IMR-90 (cell line): ENCODE results near the gene OPALIN. TPM values are rescaled to one million over a fixed set of nuclear protein-coding genes. Genes with fewer than 3 reads are reported as not detected.

ENCODE experiments used
- ATAC-seq: fragments of 200-7000 bp; cut with Tn5 transposase; 2 replicates; pipeline ENCODE4 v1.9.1; 2020; ENCODE audit warnings: low read depth, mild to moderate bottlenecking, moderate library complexity
- BruUV-seq: library from RNA; stranded (reverse); fragments of 400-500 nt; replicated peaks from 2 replicates; lab custom pipeline; 2021; lab: Mats Ljungman, UMichigan
- CTCF ChIA-PET: fragments of 300-600 bp; formaldehyde crosslinking; extraction: SDS; loops from one replicate; lab custom pipeline; 2021; ENCODE audit warnings: antibody characterized with exemption; lab: Yijun Ruan, JAX
- POLR2A ChIA-PET: fragments of 300-600 bp; sonication (Branson Sonifier 250); formaldehyde crosslinking; loops from one replicate; lab custom pipeline; 2022; ENCODE audit warnings: antibody characterized with exemption; ENCODE audit not compliant: unreplicated experiment; lab: Charles Lee
- DNase-seq: peaks from one replicate; pipeline ENCODE4 v3.0.0; 2013
- H2AFZ ChIP-seq: replicated peaks from 2 replicates; pipeline ENCODE3; 2013; ENCODE audit warnings: low read length, mild to moderate bottlenecking; ENCODE audit not compliant: poor library complexity
- H2AK5ac ChIP-seq: 2 replicates; pipeline ENCODE4 v1.6.1; 2013; ENCODE audit warnings: low read depth, low read length, inconsistent platforms
- H2AK9ac ChIP-seq: replicated peaks from 2 replicates; pipeline ENCODE3; 2013; ENCODE audit warnings: mild to moderate bottlenecking, low read depth, low read length, moderate library complexity; ENCODE audit not compliant: poor library complexity
- H2BK120ac ChIP-seq: 2 replicates; pipeline ENCODE4 v1.6.1; 2013; ENCODE audit warnings: low read depth, low read length, inconsistent platforms
- H2BK15ac ChIP-seq: 3 replicates; pipeline ENCODE4 v1.6.1; 2013; ENCODE audit warnings: low read depth, low read length, inconsistent platforms
- H2BK20ac ChIP-seq: 2 replicates; pipeline ENCODE4 v1.6.1; 2013; ENCODE audit warnings: low read depth, mild to moderate bottlenecking, inconsistent platforms, low read length, moderate library complexity
- H2BK5ac ChIP-seq: 2 replicates; pipeline ENCODE4 v1.6.1; 2013; ENCODE audit warnings: mild to moderate bottlenecking, low read depth, low read length, inconsistent platforms; ENCODE audit not compliant: poor library complexity, severe bottlenecking
- H3K14ac ChIP-seq: replicated peaks from 2 replicates; pipeline ENCODE4 v1.6.1; 2013; ENCODE audit warnings: low read depth, low read length, inconsistent platforms
- H3K18ac ChIP-seq: 2 replicates; pipeline ENCODE4 v1.6.1; 2013; ENCODE audit warnings: low read depth, low read length, control low read depth
- H3K23ac ChIP-seq: 2 replicates; pipeline ENCODE4 v1.6.1; 2013; ENCODE audit warnings: low read depth, low read length, inconsistent platforms
- H3K27ac ChIP-seq: 2 replicates; pipeline ENCODE4 v1.5.1; 2013; ENCODE audit warnings: mild to moderate bottlenecking, control low read depth, low read length; ENCODE audit not compliant: insufficient read depth
- H3K27me3 ChIP-seq: 2 replicates; pipeline ENCODE4 v1.6.1; 2013; ENCODE audit warnings: low read length; ENCODE audit not compliant: control insufficient read depth, insufficient read depth
- H3K36me3 ChIP-seq: 2 replicates; pipeline ENCODE4 v1.6.1; 2013; ENCODE audit warnings: low read length, mixed read lengths; ENCODE audit not compliant: control insufficient read depth, insufficient read depth
- H3K4ac ChIP-seq: 2 replicates; pipeline ENCODE4 v1.6.1; 2013; ENCODE audit warnings: low read depth, low read length, inconsistent platforms
- H3K4me1 ChIP-seq: 2 replicates; pipeline ENCODE4 v1.6.1; 2013; ENCODE audit warnings: low read length, mixed read lengths; ENCODE audit not compliant: control insufficient read depth, insufficient read depth
- H3K4me2 ChIP-seq: 2 replicates; pipeline ENCODE4 v1.6.1; 2013; ENCODE audit warnings: low read depth, mild to moderate bottlenecking, control low read depth, low read length, moderate library complexity
- H3K4me3 ChIP-seq: 2 replicates; pipeline ENCODE4 v1.5.1; 2013; ENCODE audit warnings: low read depth, mild to moderate bottlenecking, control low read depth, low read length, moderate library complexity; ENCODE audit not compliant: insufficient read depth
- H3K56ac ChIP-seq: 2 replicates; pipeline ENCODE4 v1.6.1; 2013; ENCODE audit warnings: low read length, inconsistent platforms; ENCODE audit not compliant: insufficient read depth; ENCODE audit errors: extremely low read depth
- H3K79me1 ChIP-seq, 2 experiments: 2 replicates each; pipeline ENCODE4 v1.6.1; 2013; ENCODE audit warnings: low read length in 2 of 2, inconsistent platforms in 1 of 2, low read depth in 1 of 2
- H3K9ac ChIP-seq: 2 replicates; pipeline ENCODE4 v1.6.1; 2013; ENCODE audit warnings: low read depth, low read length, control low read depth
- H3K9me1 ChIP-seq: 2 replicates; pipeline ENCODE4 v1.6.1; 2013; ENCODE audit warnings: low read length, inconsistent platforms; ENCODE audit not compliant: insufficient read depth
- H3K9me3 ChIP-seq: 2 replicates; pipeline ENCODE4 v1.6.1; 2013; ENCODE audit warnings: low read length; ENCODE audit not compliant: control insufficient read depth, insufficient read depth
- H4K20me1 ChIP-seq: 2 replicates; pipeline ENCODE4 v1.6.1; 2013; ENCODE audit warnings: low read length, inconsistent platforms; ENCODE audit not compliant: insufficient read depth
- H4K5ac ChIP-seq: 2 replicates; pipeline ENCODE4 v1.6.1; 2013; ENCODE audit warnings: mild to moderate bottlenecking, low read depth, low read length, control low read depth
- H4K8ac ChIP-seq, 2 experiments: 2 replicates each; pipeline ENCODE4 v1.6.1; 2013; ENCODE audit warnings: low read depth in 2 of 2, low read length in 2 of 2, control low read depth in 1 of 2, inconsistent platforms in 1 of 2
- H4K91ac ChIP-seq: 2 replicates; pipeline ENCODE4 v1.6.1; 2013; ENCODE audit warnings: low read depth, low read length, inconsistent platforms; ENCODE audit not compliant: insufficient read depth
- CEBPB ChIP-seq: IDR thresholded peaks from 2 replicates; pipeline ENCODE4 v1.6.1; 2012; ENCODE audit warnings: low read depth, low read length, improper control_type of control experiment
- CHD1 ChIP-seq: IDR thresholded peaks from 2 replicates; pipeline ENCODE4 v1.6.1; 2012; ENCODE audit warnings: low read depth, low read length, improper control_type of control experiment
- MAZ ChIP-seq: IDR thresholded peaks from 2 replicates; pipeline ENCODE4 v1.6.1; 2012; ENCODE audit warnings: low read depth, mild to moderate bottlenecking, low read length, improper control_type of control experiment, moderate library complexity, borderline replicate concordance
- MXI1 ChIP-seq: IDR thresholded peaks from 2 replicates; pipeline ENCODE4 v1.6.1; 2012; ENCODE audit warnings: low read depth, mild to moderate bottlenecking, low read length, moderate library complexity, borderline replicate concordance
- POLR2A ChIP-seq: IDR thresholded peaks from 2 replicates; pipeline ENCODE4 v1.6.1; 2012; ENCODE audit warnings: mild to moderate bottlenecking, low read depth, low read length
- RAD21 ChIP-seq: IDR thresholded peaks from 2 replicates; pipeline ENCODE4 v1.6.1; 2012; ENCODE audit warnings: low read length, improper control_type of control experiment
- RCOR1 ChIP-seq: IDR thresholded peaks from 2 replicates; pipeline ENCODE4 v1.6.1; 2012; ENCODE audit warnings: mild to moderate bottlenecking, low read length, improper control_type of control experiment; ENCODE audit not compliant: insufficient replicate concordance
- SMC3 ChIP-seq: fragments of 150-350 bp; IDR thresholded peaks from 2 replicates; pipeline ENCODE4 v1.6.1; 2016; ENCODE audit warnings: low read depth, mild to moderate bottlenecking, antibody characterized with exemption, low read length, moderate library complexity
- WGBS, 2 experiments: methylation state at CpG; one replicate each; pipeline versions ENCODE4 v1.1.5 to v1.1.7; 2013; ENCODE audit warnings: missing lambda C conversion rate in 2 of 2; ENCODE audit not compliant: insufficient read length in 1 of 2; ENCODE audit errors: extremely low coverage in 2 of 2; 5-methylcytosine and 5-hydroxymethylcytosine counted together
- dilution Hi-C: fragments of 300-500 bp; cut with HindIII; formaldehyde crosslinking; loops from one replicate; pipeline ENCODE4 v1.14.3; 2018; ENCODE audit warnings: low sequenced_read_pairs; ENCODE audit not compliant: unreplicated experiment
- in situ Hi-C: fragments of 300-500 bp; cut with MboI; formaldehyde crosslinking; loops from 3 replicates; pipeline ENCODE4 v1.14.3; 2019; ENCODE audit warnings: low sequenced_read_pairs, inconsistent platforms, mixed read lengths
- intact Hi-C: fragments of 100-400 bp; cut with micrococcal nuclease; formaldehyde crosslinking; loops from 2 replicates; pipeline ENCODE4 v1.10.0; 2022
- polyA plus RNA-seq, 3 experiments: library from polyadenylated mRNA; depleted of rRNA; stranded (reverse); fragments of >200 nt; gene quantifications; 2 replicates each; pipeline ENCODE4 v1.2.3, GENCODE V29; 2012; ENCODE audit warnings: low replicate concordance in 1 of 3
- total RNA-seq: library from RNA; depleted of rRNA; stranded (reverse); fragments of >200 nt; gene quantifications from 2 replicates; pipeline ENCODE4 v1.2.3, GENCODE V29; 2012
- TF ChIP-seq, protein P1 (sequence below): fragments of 150-350 bp; IDR thresholded peaks from 2 replicates; pipeline ENCODE4 v1.6.1; 2017; ENCODE audit warnings: mild to moderate bottlenecking, antibody characterized with exemption, low read length, low read depth

OPALIN gene
- total and polyA plus RNA-seq, 2 of the 4 experiments (the other 2 are of a cell fraction), result not detected

DNA sequence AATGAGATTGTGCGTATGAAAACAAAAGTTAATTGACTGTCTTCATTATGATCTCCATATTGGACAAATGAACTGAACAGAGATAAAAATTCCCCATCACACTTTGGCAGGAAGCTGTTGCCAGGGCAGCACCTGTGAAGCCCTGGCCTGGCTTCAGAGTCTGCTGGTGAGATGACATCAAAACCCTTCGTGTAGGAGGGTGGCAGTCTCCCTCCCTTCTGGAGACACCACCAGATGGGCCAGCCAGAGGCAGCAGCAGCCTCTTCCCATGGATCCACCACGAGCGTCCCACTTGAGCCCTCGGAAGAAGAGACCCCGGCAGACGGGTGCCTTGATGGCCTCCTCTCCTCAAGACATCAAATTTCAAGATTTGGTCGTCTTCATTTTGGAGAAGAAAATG, 54.6 kb downstream of the OPALIN start, which contains the start of gene DNTT:
Gene DNTT, plus strand, starts transcription at position 205 of the 400 bp plus-strand sequence. Its CDS starts 64 bp downstream, at position 269.
- Histone ChIP-seq H3K9ac (no peak within 1 kb of the TSS), H4K20me1 (no peaks in the 10 kb centered on the region), H2AK5ac (no peak within 1 kb of the TSS), H2BK120ac (no peak within 1 kb of the TSS), H2BK20ac (no peak within 1 kb of the TSS), H4K91ac (no peak within 1 kb of the TSS), H3K4me3 (no peak within 1 kb of the TSS), H3K56ac (no peak within 1 kb of the TSS), H2AK9ac (no peak within 1 kb of the TSS), H3K18ac (no peak within 1 kb of the TSS), H3K14ac (no peak within 1 kb of the TSS), H3K23ac (no peak within 1 kb of the TSS), H3K27me3 (peaks cover 7% of the 10 kb centered on the region), H3K36me3 (no peaks in the 10 kb centered on the region), H2AFZ (no peak within 1 kb of the TSS), H2BK5ac (no peak within 1 kb of the TSS), H3K79me1 (no peaks in the 10 kb centered on the region), H3K4ac (no peak within 1 kb of the TSS), H2BK15ac (no peak within 1 kb of the TSS), H4K5ac (no peak within 1 kb of the TSS), H3K4me1 (no peaks in the 10 kb centered on the region), H3K9me3 (no peaks in the 10 kb centered on the region), H4K8ac (no peak within 1 kb of the TSS), H3K9me1 (no peaks in the 10 kb centered on the region), H3K27ac (no peak within 1 kb of the TSS), H3K4me2 (no peak within 1 kb of the TSS)
- no peak for ATAC-seq
- WGBS, 2 experiments, result no CpG with 5 or more reads among the region's 8 CpGs
- BruUV-seq, result no TSS peak
- dilution Hi-C loops, result no loop called here
- ChIA-PET CTCF (no interaction called here), POLR2A (no interaction called here)
- intact Hi-C loops, result no loop called here
- in situ Hi-C loops, result no loop called here
- TF ChIP-seq MAZ (no peak), SMC3 (no peak), CEBPB (no peak), CHD1 (no peak), POLR2A (no peak), RCOR1 (no peak), RAD21 (no peak), MXI1 (no peak)
- TF ChIP-seq, protein P1, sequence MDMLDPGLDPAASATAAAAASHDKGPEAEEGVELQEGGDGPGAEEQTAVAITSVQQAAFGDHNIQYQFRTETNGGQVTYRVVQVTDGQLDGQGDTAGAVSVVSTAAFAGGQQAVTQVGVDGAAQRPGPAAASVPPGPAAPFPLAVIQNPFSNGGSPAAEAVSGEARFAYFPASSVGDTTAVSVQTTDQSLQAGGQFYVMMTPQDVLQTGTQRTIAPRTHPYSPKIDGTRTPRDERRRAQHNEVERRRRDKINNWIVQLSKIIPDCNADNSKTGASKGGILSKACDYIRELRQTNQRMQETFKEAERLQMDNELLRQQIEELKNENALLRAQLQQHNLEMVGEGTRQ, result no peak
- no peak for DNase-seq
